HG03571 (cell line): ENCODE measurements around the gene METRNL.
"Not testable (repeated sequence)": the region's sequence is repeated elsewhere in the genome, so short reads cannot be mapped to it uniquely, and the experiment has no call there.

Experiments used
- ATAC-seq: cut with Tn5 transposase; IDR thresholded peaks from one replicate; pipeline ENCODE4 v1.9.1; 2021; ENCODE audit not compliant: unreplicated experiment

METRNL gene

GRCh38 chr17:83051396-83052240 lies 27.8 kb upstream of the METRNL start:
- ATAC-seq: peak; percentile 84

GRCh38 chr17:83052241-83052564 lies 27.2 kb upstream of the METRNL start:
- ATAC-seq: no peak

- ATAC-seq: no peak
Observed at GRCh38 chr17:83053021-83053681, 26.3 kb upstream of the METRNL start.

GRCh38 chr17:83053739-83054451 lies 25.5 kb upstream of the METRNL start:
- ATAC-seq: no peak

GRCh38 chr17:83054518-83055125 lies 24.8 kb upstream of the METRNL start:
- ATAC-seq: no peak

- ATAC-seq: not testable (repeated sequence)
Observed at GRCh38 chr17:83055176-83055575, 24.2 kb upstream of the METRNL start.

GRCh38 chr17:83055911-83056582 lies 23.4 kb upstream of the METRNL start:
- no peak for ATAC-seq

- no peak for ATAC-seq
Observed at GRCh38 chr17:83056583-83057396, 22.6 kb upstream of the METRNL start.

GRCh38 chr17:83057397-83057761 lies 22.0 kb upstream of the METRNL start:
- ATAC-seq: no peak

GRCh38 chr17:83057793-83058265 lies 21.6 kb upstream of the METRNL start:
- ATAC-seq: no peak

GRCh38 chr17:83058266-83058798 lies 21.1 kb upstream of the METRNL start:
- ATAC-seq: no peak

GRCh38 chr17:83061586-83061985 lies 17.8 kb upstream of the METRNL start:
- no peak for ATAC-seq

- ATAC-seq: no peak
Observed at GRCh38 chr17:83062011-83062817, 17.2 kb upstream of the METRNL start.

- no peak for ATAC-seq
Observed at GRCh38 chr17:83062818-83063671, 16.4 kb upstream of the METRNL start.

- no peak for ATAC-seq
Observed at GRCh38 chr17:83064021-83064731, 15.2 kb upstream of the METRNL start.

- ATAC-seq: no peak
Observed at GRCh38 chr17:83064732-83065659, 14.4 kb upstream of the METRNL start.
